ENCODE data around the gene EVI5L. TPM values are rescaled to one million over a fixed set of nuclear protein-coding genes. Genes with fewer than 3 reads are reported as not detected.
A peak's percentile ranks its signal among the peaks of the same experiment; 100 is the strongest.

The EVI5L gene
- total and polyA plus RNA-seq, 2 of the 13 experiments (the other 11 are each of a cell fraction or from before 2014, with no cell fraction given): 1.7 to 2.4 TPM

- TF ChIP-seq, protein P1, sequence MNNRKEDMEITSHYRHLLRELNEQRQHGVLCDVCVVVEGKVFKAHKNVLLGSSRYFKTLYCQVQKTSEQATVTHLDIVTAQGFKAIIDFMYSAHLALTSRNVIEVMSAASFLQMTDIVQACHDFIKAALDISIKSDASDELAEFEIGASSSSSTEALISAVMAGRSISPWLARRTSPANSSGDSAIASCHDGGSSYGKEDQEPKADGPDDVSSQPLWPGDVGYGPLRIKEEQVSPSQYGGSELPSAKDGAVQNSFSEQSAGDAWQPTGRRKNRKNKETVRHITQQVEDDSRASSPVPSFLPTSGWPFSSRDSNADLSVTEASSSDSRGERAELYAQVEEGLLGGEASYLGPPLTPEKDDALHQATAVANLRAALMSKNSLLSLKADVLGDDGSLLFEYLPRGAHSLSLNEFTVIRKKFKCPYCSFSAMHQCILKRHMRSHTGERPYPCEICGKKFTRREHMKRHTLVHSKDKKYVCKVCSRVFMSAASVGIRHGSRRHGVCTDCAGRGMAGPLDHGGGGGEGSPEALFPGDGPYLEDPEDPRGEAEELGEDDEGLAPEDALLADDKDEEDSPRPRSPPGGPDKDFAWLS (CRISPR knock-in tag; IDR thresholded peaks at IDR 0.05; ENCODE audit: borderline replicate concordance): no peak
- TF ChIP-seq ZBTB33 (CRISPR knock-in tag; IDR thresholded peaks at IDR 0.05) (0 out of 2 replicates have a peak, but pooled peaks have one; percentile 29), ZNF331 (CRISPR knock-in tag; IDR thresholded peaks at IDR 0.05) (peak; percentile 66; the same call in 1 of the 2 replicates), GRHL1 (CRISPR knock-in tag; conservative IDR thresholded peaks at IDR 0.05) (no peak), SIX1 (CRISPR knock-in tag; IDR thresholded peaks at IDR 0.05; ENCODE audit: borderline replicate concordance) (no peak), ZKSCAN5 (CRISPR knock-in tag; IDR thresholded peaks at IDR 0.05) (no peak), MAZ (IDR thresholded peaks at IDR 0.05; ENCODE audit: borderline replicate concordance, low read depth, low read length) (peak; percentile 95), MAZ (CRISPR knock-in tag; IDR thresholded peaks at IDR 0.05; ENCODE audit: low read depth) (peak; percentile 53), ZFP90 (CRISPR knock-in tag; IDR thresholded peaks at IDR 0.05; ENCODE audit: borderline replicate concordance) (peak; percentile 81; the same call in 1 of the 2 replicates), ZNF782 (CRISPR knock-in tag; IDR thresholded peaks at IDR 0.05; ENCODE audit: borderline replicate concordance) (no peak), FOSL1 (CRISPR knock-in tag; IDR thresholded peaks at IDR 0.05; ENCODE audit: borderline replicate concordance) (no peak), ZNF12 (CRISPR knock-in tag; IDR thresholded peaks at IDR 0.05) (no peak), ZNF563 (CRISPR knock-in tag; IDR thresholded peaks at IDR 0.05) (no peak), NFIC (IDR thresholded peaks at IDR 0.05; ENCODE audit: low read length) (no peak), ZNF570 (CRISPR knock-in tag; IDR thresholded peaks at IDR 0.05; ENCODE audit: borderline replicate concordance) (no peak), ZNF17 (CRISPR knock-in tag; IDR thresholded peaks at IDR 0.05) (no peak), MYC (CRISPR knock-in tag; IDR thresholded peaks at IDR 0.05; ENCODE audit: borderline replicate concordance) (peak; percentile 29; the same call in 1 of the 2 replicates), CHD4 (IDR thresholded peaks at IDR 0.05; ENCODE audit: borderline replicate concordance, low read length) (0 out of 2 replicates have a peak, but pooled peaks have one; percentile 27), ZSCAN30 (CRISPR knock-in tag; IDR thresholded peaks at IDR 0.05) (no peak), RFXAP (CRISPR knock-in tag; IDR thresholded peaks at IDR 0.05; ENCODE audit: borderline replicate concordance) (no peak), MZF1 (CRISPR knock-in tag; IDR thresholded peaks at IDR 0.05; ENCODE audit: borderline replicate concordance) (no peak)
- TF ChIP-seq, protein P2, sequence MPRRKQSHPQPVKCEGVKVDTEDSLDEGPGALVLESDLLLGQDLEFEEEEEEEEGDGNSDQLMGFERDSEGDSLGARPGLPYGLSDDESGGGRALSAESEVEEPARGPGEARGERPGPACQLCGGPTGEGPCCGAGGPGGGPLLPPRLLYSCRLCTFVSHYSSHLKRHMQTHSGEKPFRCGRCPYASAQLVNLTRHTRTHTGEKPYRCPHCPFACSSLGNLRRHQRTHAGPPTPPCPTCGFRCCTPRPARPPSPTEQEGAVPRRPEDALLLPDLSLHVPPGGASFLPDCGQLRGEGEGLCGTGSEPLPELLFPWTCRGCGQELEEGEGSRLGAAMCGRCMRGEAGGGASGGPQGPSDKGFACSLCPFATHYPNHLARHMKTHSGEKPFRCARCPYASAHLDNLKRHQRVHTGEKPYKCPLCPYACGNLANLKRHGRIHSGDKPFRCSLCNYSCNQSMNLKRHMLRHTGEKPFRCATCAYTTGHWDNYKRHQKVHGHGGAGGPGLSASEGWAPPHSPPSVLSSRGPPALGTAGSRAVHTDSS (CRISPR knock-in tag; conservative IDR thresholded peaks at IDR 0.05): no peak
- TF ChIP-seq, protein P3, sequence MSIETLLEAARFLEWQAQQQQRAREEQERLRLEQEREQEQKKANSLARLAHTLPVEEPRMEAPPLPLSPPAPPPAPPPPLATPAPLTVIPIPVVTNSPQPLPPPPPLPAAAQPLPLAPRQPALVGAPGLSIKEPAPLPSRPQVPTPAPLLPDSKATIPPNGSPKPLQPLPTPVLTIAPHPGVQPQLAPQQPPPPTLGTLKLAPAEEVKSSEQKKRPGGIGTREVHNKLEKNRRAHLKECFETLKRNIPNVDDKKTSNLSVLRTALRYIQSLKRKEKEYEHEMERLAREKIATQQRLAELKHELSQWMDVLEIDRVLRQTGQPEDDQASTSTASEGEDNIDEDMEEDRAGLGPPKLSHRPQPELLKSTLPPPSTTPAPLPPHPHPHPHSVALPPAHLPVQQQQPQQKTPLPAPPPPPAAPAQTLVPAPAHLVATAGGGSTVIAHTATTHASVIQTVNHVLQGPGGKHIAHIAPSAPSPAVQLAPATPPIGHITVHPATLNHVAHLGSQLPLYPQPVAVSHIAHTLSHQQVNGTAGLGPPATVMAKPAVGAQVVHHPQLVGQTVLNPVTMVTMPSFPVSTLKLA (IDR thresholded peaks at IDR 0.05): no peak
Measured at GRCh38 chr19:7897292-7897691, 67.3 kb downstream of the EVI5L start (continued).
